GM13977 (cell line): ENCODE measurements around the gene GALNT13.

Experiments used
- DNase-seq: peaks from one replicate; pipeline ENCODE4 v3.0.0; 2012; ENCODE audit warnings: low spot score
- CTCF ChIP-seq: IDR thresholded peaks from 2 replicates; pipeline ENCODE4 v1.5.1; 2012; ENCODE audit warnings: mild to moderate bottlenecking, control low read depth; ENCODE audit not compliant: insufficient read depth; ENCODE audit errors: extremely low read depth, missing control alignments
- in situ Hi-C: fragments of 300-500 bp; cut with MboI; formaldehyde crosslinking; loops from one replicate; pipeline ENCODE4 v1.12.0; 2022; ENCODE audit warnings: low sequenced_read_pairs, low pct_unique_long_range_greater_than_20kb, mixed read lengths, inconsistent platforms; ENCODE audit not compliant: unreplicated experiment

The GALNT13 gene

GRCh38 chr2:153866595-153866994 lies 5.1 kb upstream of the GALNT13 start:
- no peak for TF ChIP-seq CTCF
- no peak for DNase-seq
- in situ Hi-C loops, result no loop called here

DNA sequence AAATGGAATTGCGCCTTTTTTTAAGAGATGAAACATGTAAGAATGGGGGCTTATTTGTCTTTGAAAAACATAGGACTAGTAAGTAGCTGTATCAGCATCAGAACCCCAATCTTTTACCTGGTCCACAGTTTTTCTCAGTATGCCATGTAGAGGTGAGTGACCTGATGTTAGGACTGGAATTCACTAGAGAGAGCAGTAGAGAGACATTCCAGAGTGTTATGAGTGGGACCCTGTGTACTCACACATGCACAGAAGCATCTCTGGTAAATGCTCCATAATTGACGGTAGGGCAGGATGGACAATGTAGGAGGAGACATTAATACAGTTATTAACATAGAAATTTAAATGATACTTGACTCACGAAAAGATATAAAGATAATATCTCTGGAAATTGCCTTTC lies 1.4 kb upstream of the GALNT13 start:
- TF ChIP-seq CTCF, result no peak
- in situ Hi-C loops, result no loop called here
- DNase-seq, result no peak

DNA sequence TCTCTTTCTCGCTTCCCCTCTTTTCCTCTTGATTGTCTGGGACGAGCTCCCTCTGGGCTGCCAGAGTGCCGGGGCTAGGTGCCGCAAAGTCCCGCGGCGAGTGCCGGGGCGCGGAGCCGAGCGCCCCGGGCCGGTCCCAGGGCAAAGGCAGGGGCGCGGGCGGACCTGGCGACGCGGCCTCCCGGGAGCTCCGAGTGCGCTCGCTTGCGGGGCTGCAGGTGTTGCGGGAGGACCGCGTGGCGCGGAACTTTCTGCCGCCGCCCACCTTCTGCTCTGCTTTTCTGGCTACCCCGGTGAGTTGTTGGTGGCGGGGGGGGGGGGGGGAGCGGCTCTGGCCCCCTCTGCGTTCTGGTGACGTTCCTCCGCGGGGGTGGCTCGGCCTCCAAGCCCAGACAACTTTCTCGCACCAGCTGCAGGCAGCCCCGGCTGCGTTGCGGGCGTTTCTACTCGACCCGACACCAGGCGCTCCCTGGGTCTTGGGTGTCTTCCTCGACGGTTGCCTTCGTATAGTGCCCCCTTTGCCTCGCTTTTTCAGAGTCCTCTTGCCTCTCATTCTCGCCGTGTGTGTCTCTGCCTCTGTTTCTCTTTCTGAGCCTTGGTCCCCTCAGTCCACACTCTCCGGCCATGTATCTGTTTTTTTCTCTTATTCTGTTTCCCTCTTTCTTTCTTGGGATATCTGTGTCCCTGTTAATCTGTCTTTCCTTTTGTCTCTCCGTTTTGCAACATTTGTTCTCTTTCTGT lies 759 bp downstream of the GALNT13 start:
- in situ Hi-C loops, result no loop called here
- TF ChIP-seq CTCF, result no peak
- no peak for DNase-seq

GRCh38 chr2:153873052-153874048 lies 1.6 kb downstream of the GALNT13 start:
- no peak for DNase-seq
- in situ Hi-C loops, result no loop called here
- no peak for TF ChIP-seq CTCF

DNA sequence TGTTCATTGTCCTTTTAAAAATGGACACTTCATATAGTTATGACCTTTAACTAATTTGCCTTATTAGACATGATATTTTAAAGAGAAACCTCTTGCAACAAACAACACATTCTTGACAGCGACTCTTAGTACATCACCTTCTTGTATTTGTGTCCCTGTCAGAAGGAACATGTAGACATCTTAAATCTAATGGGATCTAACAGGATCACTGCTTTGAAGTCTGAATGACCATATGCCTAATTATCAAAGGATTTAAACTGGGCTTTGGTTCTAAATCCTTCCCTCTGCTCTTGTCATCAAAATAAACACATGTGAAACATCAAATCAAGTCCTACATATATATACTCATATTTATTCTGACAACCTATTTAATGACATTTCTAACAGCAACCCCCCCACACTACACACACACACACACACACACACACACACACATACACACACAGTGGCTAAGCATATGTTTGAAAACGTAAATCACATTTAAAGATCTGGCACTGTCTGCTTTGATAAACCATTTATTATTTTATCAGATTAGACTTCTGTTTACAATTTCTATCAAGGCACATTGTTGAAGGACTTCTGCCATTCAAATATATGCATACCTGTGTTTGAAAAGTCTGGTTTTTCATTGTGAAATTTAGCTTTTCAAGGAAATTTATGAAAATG lies 4.2 kb downstream of the GALNT13 start:
- TF ChIP-seq CTCF, result no peak
- no peak for DNase-seq
- in situ Hi-C loops, result no loop called here

- in situ Hi-C loops, result no loop called here
- no peak for TF ChIP-seq CTCF
- DNase-seq, result no peak
Measured at GRCh38 chr2:153880926-153881325, 9.2 kb downstream of the GALNT13 start.
